Fibroblast of lung (primary cell): ENCODE measurements around the gene SLIT3. TPM values are rescaled to one million over a fixed set of nuclear protein-coding genes. Genes with fewer than 3 reads are reported as not detected.
A peak's percentile ranks its signal among the peaks of the same experiment; 100 is the strongest.

Experiments used
- DNase-seq, 2 donors: peaks; one replicate each; pipeline versions ENCODE4 v3.0.0 to v3.0.0-alpha.2; 2010; ENCODE audit warnings: low read depth in 2 of 2
- H2AFZ ChIP-seq: 2 replicates; pipeline ENCODE4 v1.5.1; 2012; ENCODE audit warnings: low read length, control low read depth, inconsistent platforms
- H3K27ac ChIP-seq: 2 replicates; pipeline ENCODE4 v1.5.1; 2011; ENCODE audit warnings: low read length, control low read depth; ENCODE audit not compliant: insufficient read depth
- H3K27me3 ChIP-seq: 2 replicates; pipeline ENCODE4 v1.5.1; 2011; ENCODE audit warnings: mild to moderate bottlenecking, low read length; ENCODE audit not compliant: control insufficient read depth, insufficient read depth
- H3K36me3 ChIP-seq: 2 replicates; pipeline ENCODE4 v1.5.1; 2011; ENCODE audit warnings: low read length; ENCODE audit not compliant: control insufficient read depth, insufficient read depth
- H3K4me1 ChIP-seq: 2 replicates; pipeline ENCODE4 v1.5.1; 2011; ENCODE audit warnings: low read length; ENCODE audit not compliant: control insufficient read depth, insufficient read depth; ENCODE audit errors: extremely low read depth
- H3K4me2 ChIP-seq: 2 replicates; pipeline ENCODE4 v1.5.1; 2011; ENCODE audit warnings: low read length, control low read depth; ENCODE audit not compliant: insufficient read depth; ENCODE audit errors: extremely low read depth
- H3K4me3 ChIP-seq, 4 experiments: fragments of 200-600 bp in 1 of 4; sonication (generic) in 1 of 4; replicated peaks in 1 of 4; 2 replicates each; pipeline ENCODE4 v1.5.1; 2011 to 2016; ENCODE audit warnings: low read length in 4 of 4, low read depth in 3 of 4, mild to moderate bottlenecking in 3 of 4, control low read depth in 2 of 4, inconsistent platforms in 1 of 4, mixed read lengths in 1 of 4; ENCODE audit not compliant: insufficient read depth in 1 of 4; ENCODE audit errors: control extremely low read depth in 1 of 4
- H3K79me2 ChIP-seq: 2 replicates; pipeline ENCODE4 v1.5.1; 2012; ENCODE audit warnings: mild to moderate bottlenecking, low read length, inconsistent platforms; ENCODE audit not compliant: control insufficient read depth, insufficient read depth
- H3K9ac ChIP-seq: 2 replicates; pipeline ENCODE4 v1.5.1; 2011; ENCODE audit warnings: mild to moderate bottlenecking, low read length, control low read depth; ENCODE audit not compliant: insufficient read depth
- H3K9me3 ChIP-seq: 2 replicates; pipeline ENCODE4 v1.5.1; 2012; ENCODE audit warnings: low read depth, low read length; ENCODE audit not compliant: control insufficient read depth, insufficient read depth
- H4K20me1 ChIP-seq: 2 replicates; pipeline ENCODE4 v1.5.1; 2011; ENCODE audit warnings: low read length; ENCODE audit not compliant: control insufficient read depth, insufficient read depth; ENCODE audit errors: extremely low read depth
- EZH2 ChIP-seq: IDR thresholded peaks from 2 replicates; pipeline ENCODE4 v1.5.1; 2012; ENCODE audit warnings: low read length, control low read depth, mild to moderate bottlenecking; ENCODE audit errors: missing control alignments
- polyA plus RNA-seq, 2 donors: library from polyadenylated mRNA; depleted of rRNA in 1 of 2; stranded (reverse) in 1 of 2; unstranded in 1 of 2; fragments of >200 nt; gene quantifications; 2 replicates each; pipeline ENCODE4 v1.2.1, GENCODE V29; 2011 to 2012; ENCODE audit warnings: missing spikeins in 1 of 2
- total RNA-seq: library from RNA; depleted of rRNA; stranded (reverse); fragments of >200 nt; gene quantifications from 2 replicates; pipeline ENCODE4 v1.2.1, GENCODE V29; 2014
- TF ChIP-seq, protein P1 (sequence below), 2 donors: IDR thresholded peaks in 1 of 2; conservative IDR thresholded peaks in 1 of 2; 1 replicate in 1 of 2; 2 replicates in 1 of 2; pipeline ENCODE4 v1.5.1; 2011 to 2012; ENCODE audit warnings: low read length in 2 of 2, control low read depth in 1 of 2, inconsistent platforms in 1 of 2, low read depth in 1 of 2, mild to moderate bottlenecking in 1 of 2

SLIT3 gene
- total and polyA plus RNA-seq, 2 donors (not counting 1 experiment from before 2014, with no cell fraction given), result 1.6 to 4.6 TPM

GRCh38 chr5:168914491-168914890, 386.4 kb downstream of the SLIT3 start:
- TF ChIP-seq EZH2, result no peak
- TF ChIP-seq, protein P1, sequence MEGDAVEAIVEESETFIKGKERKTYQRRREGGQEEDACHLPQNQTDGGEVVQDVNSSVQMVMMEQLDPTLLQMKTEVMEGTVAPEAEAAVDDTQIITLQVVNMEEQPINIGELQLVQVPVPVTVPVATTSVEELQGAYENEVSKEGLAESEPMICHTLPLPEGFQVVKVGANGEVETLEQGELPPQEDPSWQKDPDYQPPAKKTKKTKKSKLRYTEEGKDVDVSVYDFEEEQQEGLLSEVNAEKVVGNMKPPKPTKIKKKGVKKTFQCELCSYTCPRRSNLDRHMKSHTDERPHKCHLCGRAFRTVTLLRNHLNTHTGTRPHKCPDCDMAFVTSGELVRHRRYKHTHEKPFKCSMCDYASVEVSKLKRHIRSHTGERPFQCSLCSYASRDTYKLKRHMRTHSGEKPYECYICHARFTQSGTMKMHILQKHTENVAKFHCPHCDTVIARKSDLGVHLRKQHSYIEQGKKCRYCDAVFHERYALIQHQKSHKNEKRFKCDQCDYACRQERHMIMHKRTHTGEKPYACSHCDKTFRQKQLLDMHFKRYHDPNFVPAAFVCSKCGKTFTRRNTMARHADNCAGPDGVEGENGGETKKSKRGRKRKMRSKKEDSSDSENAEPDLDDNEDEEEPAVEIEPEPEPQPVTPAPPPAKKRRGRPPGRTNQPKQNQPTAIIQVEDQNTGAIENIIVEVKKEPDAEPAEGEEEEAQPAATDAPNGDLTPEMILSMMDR (conservative IDR thresholded peaks at IDR 0.05 in 1 of 2, IDR thresholded peaks at IDR 0.05 in 1 of 2; ENCODE audit: low read depth in 1 of 2, low read length in 2 of 2), result no peak
- no peak overlapping the region for H3K4me2 ChIP-seq
- no peak overlapping the region for H2AFZ ChIP-seq
- no peak overlapping the region for H3K27ac ChIP-seq
- H3K27me3 ChIP-seq, result no peaks in the 10 kb centered on the region
- H4K20me1 ChIP-seq, result no peaks in the 10 kb centered on the region
- no peaks in the 10 kb centered on the region for H3K9me3 ChIP-seq
- H3K36me3 ChIP-seq, result no peaks in the 10 kb centered on the region
- H3K4me3 ChIP-seq, result no peak overlapping the region
- H3K9ac ChIP-seq, result no peak overlapping the region
- H3K79me2 ChIP-seq, result no peaks in the 10 kb centered on the region
- DNase-seq, result no peak
- no peaks in the 10 kb centered on the region for H3K4me1 ChIP-seq

DNA sequence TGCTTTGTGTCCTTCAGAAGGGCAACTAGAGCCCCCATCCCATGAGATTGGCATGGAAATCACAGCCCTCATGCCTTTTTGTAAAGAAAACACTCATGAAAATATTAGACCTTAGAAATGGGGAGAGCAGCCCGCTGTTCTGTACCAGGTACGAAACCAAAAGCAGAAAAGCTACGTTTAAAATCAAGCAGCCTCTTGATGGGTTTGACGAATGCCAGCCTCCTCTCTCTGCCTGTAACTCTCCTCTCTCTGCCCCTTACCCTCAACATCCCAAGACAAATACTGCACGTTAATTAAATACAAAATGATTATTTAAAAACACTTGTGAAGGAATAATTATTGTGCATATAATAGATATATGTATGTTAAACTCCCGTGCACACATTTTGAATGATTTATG, 390.1 kb downstream of the SLIT3 start:
- TF ChIP-seq, protein P1 (conservative IDR thresholded peaks at IDR 0.05 in 1 of 2, IDR thresholded peaks at IDR 0.05 in 1 of 2; ENCODE audit: low read depth in 1 of 2, low read length in 2 of 2), result no peak
- no peak for TF ChIP-seq EZH2
- no peak overlapping the region for H3K9ac ChIP-seq

DNA sequence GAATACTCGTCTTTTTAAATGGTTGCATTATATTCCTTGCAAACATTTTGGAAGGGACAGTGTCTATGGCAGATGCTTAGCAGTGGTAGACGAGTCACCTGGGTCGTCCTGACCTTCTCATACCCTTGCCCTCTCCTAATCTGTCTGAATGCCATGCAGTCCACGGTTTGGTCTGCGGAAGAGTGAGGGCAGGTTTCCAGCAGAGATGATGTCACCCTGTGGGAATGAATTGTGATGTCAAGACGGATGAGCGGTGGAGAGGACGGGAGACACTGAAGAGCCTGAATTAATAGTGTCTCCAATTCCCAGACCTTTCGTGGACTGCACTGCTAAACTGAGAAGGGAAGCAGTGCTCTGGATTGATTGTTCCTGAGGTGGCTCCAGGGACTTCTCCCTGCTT, 392.7 kb downstream of the SLIT3 start:
- H3K79me2 ChIP-seq, result no peaks in the 10 kb centered on the region

More for the DNA sequence above, 390.1 kb downstream of the SLIT3 start:
- H2AFZ ChIP-seq, result no peak overlapping the region
- no peak overlapping the region for H3K4me2 ChIP-seq
- H3K36me3 ChIP-seq, result no peaks in the 10 kb centered on the region
- no peaks in the 10 kb centered on the region for H3K9me3 ChIP-seq
- no peaks in the 10 kb centered on the region for H3K79me2 ChIP-seq
- H4K20me1 ChIP-seq, result no peaks in the 10 kb centered on the region
- H3K27me3 ChIP-seq, result no peaks in the 10 kb centered on the region
- no peaks in the 10 kb centered on the region for H3K4me1 ChIP-seq
- no peak overlapping the region for H3K4me3 ChIP-seq
- no peak overlapping the region for H3K27ac ChIP-seq
- no peak for DNase-seq

More for the DNA sequence above, 392.7 kb downstream of the SLIT3 start:
- no peaks in the 10 kb centered on the region for H3K4me1 ChIP-seq
- peak in 1 of 2 donors; percentile 84 for DNase-seq
- H3K9ac ChIP-seq, result no peak overlapping the region
- H2AFZ ChIP-seq, result no peak overlapping the region
- no peak for TF ChIP-seq EZH2
- TF ChIP-seq, protein P1 (conservative IDR thresholded peaks at IDR 0.05 in 1 of 2, IDR thresholded peaks at IDR 0.05 in 1 of 2; ENCODE audit: low read depth in 1 of 2, low read length in 2 of 2), result no peak
- H3K9me3 ChIP-seq, result no peaks in the 10 kb centered on the region
- no peaks in the 10 kb centered on the region for H3K27me3 ChIP-seq
- H3K4me2 ChIP-seq, result no peak overlapping the region
- no peaks in the 10 kb centered on the region for H4K20me1 ChIP-seq
- H3K27ac ChIP-seq, result no peak overlapping the region
- H3K4me3 ChIP-seq, result no peak overlapping the region
- H3K36me3 ChIP-seq, result no peaks in the 10 kb centered on the region
